SK-N-MC (cell line): Measurements from ENCODE around the gene TRIM17.

Experiments used
- EZH2 ChIP-seq: fragments of 200-600 bp; sonication (generic); IDR thresholded peaks from one replicate; pipeline ENCODE4 v1.6.1; 2017; ENCODE audit warnings: antibody characterized with exemption
- POLR2AphosphoS5 ChIP-seq: IDR thresholded peaks from 2 replicates; pipeline ENCODE4 v1.6.1; 2012; ENCODE audit warnings: mild to moderate bottlenecking, low read depth, low read length, borderline replicate concordance

GRCh38 chr1:228366062-228366865, 50.4 kb downstream of the TRIM17 start:
- TF ChIP-seq EZH2 (no peak), POLR2AphosphoS5 (no peak)
